H7 (cell line): ENCODE measurements around the gene TTC7B. TPM values are rescaled to one million over a fixed set of nuclear protein-coding genes. Genes with fewer than 3 reads are reported as not detected.

Experiments
- DNase-seq: peaks from one replicate; pipeline ENCODE4 v3.0.0; 2012
- H3K27me3 ChIP-seq: 2 replicates; pipeline ENCODE4 v1.6.0; 2011; ENCODE audit warnings: mild to moderate bottlenecking, low read length; ENCODE audit not compliant: control insufficient read depth, insufficient read depth
- H3K36me3 ChIP-seq: replicated peaks from 2 replicates; pipeline ENCODE4 v1.5.1; 2011; ENCODE audit warnings: low read length; ENCODE audit not compliant: control insufficient read depth, insufficient read depth
- H3K4me3 ChIP-seq: 2 replicates; pipeline ENCODE4 v1.5.1; 2011; ENCODE audit warnings: low read depth, mild to moderate bottlenecking, control low read depth, low read length, moderate library complexity; ENCODE audit not compliant: insufficient read depth
- total RNA-seq: library from RNA; depleted of rRNA; stranded (reverse); fragments of >200 nt; shearing (Covaris generic); gene quantifications from 2 replicates; pipeline ENCODE4 v1.2.3, GENCODE V29; 2014

The TTC7B gene
- total RNA-seq, 1 experiment from 2014 or later: 27.4 TPM

- DNase-seq: no peak
These were observed 211.9 kb downstream of the TTC7B start for GRCh38 chr14:90604356-90604755.

DNA sequence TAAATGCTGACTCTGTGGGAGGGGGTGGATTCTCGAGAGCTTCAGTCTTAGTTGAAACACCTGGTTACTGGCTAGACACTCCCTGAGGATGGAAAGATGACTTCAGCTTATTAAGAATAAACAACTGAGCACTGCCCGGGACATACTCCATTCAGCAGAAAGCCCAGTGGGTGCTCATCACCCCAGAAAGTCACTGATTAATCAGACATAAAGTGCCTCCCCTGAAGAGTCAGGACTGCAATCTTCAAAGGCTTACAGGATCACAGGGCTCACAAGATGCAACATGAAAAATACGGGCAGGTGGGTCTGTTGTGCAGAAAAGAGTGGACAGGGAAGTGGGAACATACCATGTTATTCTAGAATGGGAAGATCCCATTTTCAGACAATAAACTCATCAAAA is 212.4 kb downstream of the TTC7B start:
- no peak for DNase-seq
- Histone ChIP-seq H3K36me3 (no peaks in the 10 kb centered on the region), H3K27me3 (no peaks in the 10 kb centered on the region), H3K4me3 (no peak overlapping the region)

More at GRCh38 chr14:90604356-90604755, 211.9 kb downstream of the TTC7B start:
- H3K36me3 ChIP-seq: no peaks in the 10 kb centered on the region
- no peaks in the 10 kb centered on the region for H3K27me3 ChIP-seq
- H3K4me3 ChIP-seq: no peak overlapping the region

DNA sequence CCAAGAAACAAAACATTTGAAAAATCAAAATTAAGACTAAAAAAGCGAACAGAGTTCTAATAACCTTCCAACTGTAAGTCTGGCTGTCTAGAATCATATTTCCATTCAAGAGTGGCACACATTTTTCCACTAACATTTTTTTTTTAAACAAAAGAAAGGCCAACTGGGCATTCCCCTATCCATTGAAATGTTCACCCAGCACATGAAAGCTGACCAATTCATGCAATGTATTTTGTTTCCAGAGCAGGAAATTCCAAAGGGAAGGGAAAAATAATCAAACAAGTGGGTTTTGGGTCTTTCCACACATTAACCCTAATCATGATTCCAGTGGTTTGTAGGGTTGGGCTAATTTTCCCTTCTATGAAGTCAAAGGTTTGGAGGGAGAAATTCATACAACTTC is 212.9 kb downstream of the TTC7B start:
- no peak for DNase-seq
- no peaks in the 10 kb centered on the region for H3K27me3 ChIP-seq

DNA sequence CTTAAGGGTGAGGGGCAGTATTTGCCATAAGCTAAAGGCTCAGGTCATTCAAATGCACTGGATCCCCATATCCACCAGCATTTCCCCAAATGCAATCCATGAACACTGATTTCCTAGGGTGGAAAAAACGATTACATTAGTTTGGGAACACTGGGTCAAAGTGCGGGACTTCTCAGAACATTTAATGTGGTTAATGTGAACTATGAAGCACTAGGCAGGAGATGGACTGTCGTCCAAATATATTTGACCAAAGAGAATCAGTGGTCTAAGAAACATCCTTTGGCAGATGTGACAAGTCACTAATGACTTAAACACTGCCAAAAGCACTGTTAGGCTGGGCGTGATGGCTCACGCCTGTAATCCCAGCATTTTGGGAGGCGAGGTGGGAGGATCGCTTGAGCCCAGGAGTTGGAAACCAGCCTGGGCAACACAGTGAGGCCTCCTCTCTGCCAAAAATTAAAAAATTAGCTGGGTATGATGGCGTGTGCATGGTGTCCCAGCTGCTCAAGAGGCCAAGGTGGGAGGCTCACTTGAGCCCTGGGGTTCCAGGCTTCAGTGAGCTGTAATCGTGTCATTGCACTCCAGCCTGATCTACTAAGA is 214.0 kb downstream of the TTC7B start:
- no peaks in the 10 kb centered on the region for H3K36me3 ChIP-seq
- H3K27me3 ChIP-seq: no peaks in the 10 kb centered on the region
- H3K4me3 ChIP-seq: no peak overlapping the region
- DNase-seq: no peak

More for the DNA sequence above, 212.9 kb downstream of the TTC7B start:
- no peak overlapping the region for H3K4me3 ChIP-seq
- H3K36me3 ChIP-seq: no peaks in the 10 kb centered on the region

GRCh38 chr14:90601563-90601962 is 214.7 kb downstream of the TTC7B start:
- no peak for DNase-seq
- Histone ChIP-seq H3K27me3 (no peaks in the 10 kb centered on the region), H3K36me3 (no peaks in the 10 kb centered on the region), H3K4me3 (no peak overlapping the region)

GRCh38 chr14:90600619-90601018 is 215.6 kb downstream of the TTC7B start:
- peak; percentile 58 for DNase-seq
- no peak overlapping the region for H3K4me3 ChIP-seq
- H3K27me3 ChIP-seq: no peaks in the 10 kb centered on the region
- H3K36me3 ChIP-seq: no peaks in the 10 kb centered on the region

DNA sequence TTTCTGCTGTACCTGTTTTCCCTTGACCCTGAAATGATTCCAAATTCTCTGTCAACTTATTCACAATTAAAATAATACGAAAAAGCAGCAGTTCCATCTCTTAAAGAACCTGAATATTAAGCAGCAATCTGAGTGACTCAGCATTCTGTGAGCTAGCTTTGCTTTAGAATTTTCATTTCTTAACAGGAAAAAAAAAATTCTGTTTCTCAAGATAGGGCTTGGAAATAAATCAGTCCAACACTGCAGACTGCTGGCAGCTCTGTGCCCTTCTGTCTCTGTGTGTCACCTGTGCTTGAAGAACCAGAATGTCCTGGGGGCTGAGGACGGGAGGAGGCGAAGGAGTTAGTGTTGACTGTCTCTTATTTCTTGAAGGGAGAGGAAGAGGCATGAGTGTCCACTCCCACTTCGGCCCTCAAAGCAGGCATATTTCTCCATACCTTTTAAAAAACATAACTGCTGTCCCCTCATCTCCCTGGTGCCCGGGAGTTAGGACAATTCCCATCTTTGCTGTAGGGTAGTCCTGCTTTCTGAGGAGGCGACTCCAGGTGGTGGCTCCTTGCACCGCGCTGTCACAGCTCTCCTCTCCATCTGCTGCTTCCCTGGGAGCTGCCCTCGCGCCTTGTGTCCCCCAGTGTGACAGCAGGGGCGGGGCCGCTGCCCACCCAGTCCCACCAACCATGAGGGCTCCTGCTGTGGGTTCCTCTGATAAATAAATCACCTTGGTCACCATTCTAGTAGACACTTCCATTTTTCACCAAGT is 216.3 kb downstream of the TTC7B start:
- Histone ChIP-seq H3K36me3 (no peaks in the 10 kb centered on the region), H3K4me3 (no peak overlapping the region), H3K27me3 (no peaks in the 10 kb centered on the region)
- peak; percentile 60 for DNase-seq

DNA sequence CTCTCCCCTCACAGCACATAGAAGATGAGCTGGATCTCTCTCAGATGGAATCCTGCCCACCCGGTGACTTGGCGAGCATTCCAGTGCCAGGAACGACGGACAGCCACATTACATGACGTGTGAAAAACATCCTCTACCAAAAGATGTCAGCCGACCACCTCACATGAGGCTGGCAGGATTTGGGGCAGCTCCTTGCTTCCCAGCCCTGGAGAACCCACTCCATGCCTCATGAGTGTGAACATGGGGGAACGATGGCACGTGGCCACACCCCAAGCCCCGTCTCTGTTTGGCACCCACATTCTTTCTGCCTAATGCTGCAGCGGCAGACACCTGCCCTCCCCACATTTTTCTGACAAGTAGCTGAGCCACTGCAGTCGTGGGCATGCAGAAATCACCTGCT is 216.9 kb downstream of the TTC7B start:
- no peak for DNase-seq
- H3K4me3 ChIP-seq: no peak overlapping the region
- no peaks in the 10 kb centered on the region for H3K27me3 ChIP-seq
- no peaks in the 10 kb centered on the region for H3K36me3 ChIP-seq

DNA sequence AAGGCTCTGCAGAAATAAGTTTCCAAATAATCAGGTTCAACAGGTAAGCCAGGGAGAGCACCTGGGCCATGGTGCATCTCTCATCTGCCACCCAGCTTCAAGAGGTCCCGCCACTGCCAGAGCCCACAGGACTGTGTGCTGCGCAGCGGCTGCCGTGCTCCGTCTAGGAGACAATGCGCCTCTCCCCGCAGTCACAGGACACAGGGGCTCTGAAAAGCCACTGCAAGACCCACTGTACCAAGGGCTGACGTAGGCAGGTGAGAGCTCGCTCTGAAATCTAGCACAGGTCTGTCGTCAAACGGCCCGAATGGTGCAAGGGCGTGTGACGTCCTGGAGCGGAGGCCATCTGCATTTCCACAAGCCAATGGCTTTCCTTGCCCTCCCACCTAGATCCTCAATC is 218.3 kb downstream of the TTC7B start:
- no peak for DNase-seq
- Histone ChIP-seq H3K4me3 (no peak overlapping the region), H3K27me3 (no peaks in the 10 kb centered on the region), H3K36me3 (no peaks in the 10 kb centered on the region)

DNA sequence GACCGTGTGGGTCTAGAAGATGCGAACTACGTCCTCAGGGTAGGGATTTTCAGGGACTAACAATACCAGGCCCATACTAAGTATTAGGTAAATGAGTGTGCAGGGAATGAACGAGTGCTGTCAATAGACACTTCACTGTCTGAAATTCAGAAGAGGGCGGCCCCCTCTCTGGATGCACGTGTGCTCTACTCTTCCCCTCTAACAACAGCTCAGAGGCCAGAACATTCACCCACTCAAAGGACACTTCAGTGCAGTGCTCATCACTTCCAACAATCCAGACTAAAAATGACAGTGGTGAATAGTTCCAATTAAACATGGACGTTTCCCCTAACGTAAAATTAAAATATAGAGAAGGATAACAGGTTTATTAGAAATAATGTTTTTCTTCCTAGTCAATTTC is 219.5 kb downstream of the TTC7B start:
- no peak overlapping the region for H3K4me3 ChIP-seq
- no peak for DNase-seq
- H3K36me3 ChIP-seq: no peaks in the 10 kb centered on the region
- no peaks in the 10 kb centered on the region for H3K27me3 ChIP-seq

DNA sequence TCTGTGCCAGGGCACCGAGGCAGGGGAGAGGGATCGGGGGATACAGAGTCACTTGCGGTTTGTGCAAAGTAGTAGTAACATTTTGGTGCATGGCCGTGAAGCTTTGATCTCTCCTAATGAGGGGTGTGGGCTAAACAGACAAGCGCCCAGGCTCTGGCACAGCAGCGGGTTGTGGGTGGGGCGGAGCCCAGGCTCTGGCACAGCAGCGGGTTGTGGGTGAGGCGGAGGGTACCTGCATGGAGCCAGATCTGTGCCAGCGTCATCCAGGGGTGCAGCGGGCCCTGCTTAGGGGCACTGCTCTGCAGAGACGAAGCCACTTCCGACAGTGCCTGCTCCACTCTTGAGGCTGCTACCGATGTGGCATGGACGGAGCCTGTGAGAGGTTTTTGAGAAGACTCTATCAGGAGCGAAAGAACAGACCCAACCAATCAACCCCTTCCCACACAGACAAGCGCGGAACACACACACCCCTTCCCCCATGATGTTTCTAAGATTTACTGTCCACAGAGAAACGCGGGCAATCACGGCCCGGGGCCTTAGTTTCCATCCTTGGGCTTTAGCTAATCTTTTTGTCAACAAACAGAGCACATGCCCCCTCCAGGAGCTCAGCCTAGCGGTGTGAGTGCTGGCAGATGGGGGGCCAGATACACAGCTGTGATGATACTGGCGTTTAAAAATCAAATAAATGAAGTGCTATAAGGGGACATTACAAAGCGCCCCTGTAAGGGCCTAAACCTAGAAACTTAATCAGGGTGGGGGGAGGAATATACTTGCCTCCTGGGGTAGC is 222.8 kb downstream of the TTC7B start:
- no peaks in the 10 kb centered on the region for H3K27me3 ChIP-seq
- DNase-seq: peak; percentile 26
- H3K36me3 ChIP-seq: no peaks in the 10 kb centered on the region
- H3K4me3 ChIP-seq: no peak overlapping the region

DNA sequence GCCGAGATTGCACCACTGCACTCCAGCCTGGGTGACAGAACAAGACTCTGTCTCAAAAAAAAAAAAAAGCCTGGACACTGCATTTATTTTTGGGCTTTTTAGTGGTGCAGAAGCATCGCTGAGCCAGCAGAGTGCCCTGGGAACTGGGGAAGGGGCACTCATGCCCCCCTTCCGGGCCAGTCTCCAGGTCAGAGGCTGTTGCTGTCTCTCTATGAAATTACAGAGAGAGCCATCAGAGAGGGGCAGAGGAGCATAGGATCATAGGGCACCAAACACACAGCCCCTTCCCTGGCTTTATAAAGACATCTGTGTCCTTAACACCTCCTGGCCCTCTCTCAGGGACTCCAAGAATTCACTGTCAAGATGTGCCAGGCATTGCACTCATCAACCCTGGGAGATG is 223.6 kb downstream of the TTC7B start:
- Histone ChIP-seq H3K36me3 (no peaks in the 10 kb centered on the region), H3K27me3 (no peaks in the 10 kb centered on the region), H3K4me3 (no peak overlapping the region)
- no peak for DNase-seq

DNA sequence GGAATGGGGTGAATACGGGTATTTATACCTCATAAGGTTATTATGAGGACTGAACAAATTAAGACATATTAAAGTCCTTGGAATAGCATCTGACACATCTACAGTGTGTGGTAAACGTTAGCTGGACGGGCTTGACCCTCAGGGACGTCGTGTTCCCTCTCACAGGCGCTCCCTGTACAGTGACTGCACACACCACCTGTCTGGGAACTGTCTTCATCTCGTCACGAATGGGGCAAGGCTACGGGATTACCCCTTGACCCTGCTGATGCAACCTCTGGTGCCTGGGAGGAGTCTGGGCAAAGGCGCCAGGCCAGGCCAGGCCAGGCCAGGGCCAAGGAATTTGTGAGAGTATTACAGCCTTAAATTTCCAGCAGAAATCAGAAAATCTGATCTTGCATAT is 228.3 kb downstream of the TTC7B start:
- peak; percentile 21 for DNase-seq
- Histone ChIP-seq H3K27me3 (no peaks in the 10 kb centered on the region), H3K4me3 (no peak overlapping the region), H3K36me3 (no peaks in the 10 kb centered on the region)

DNA sequence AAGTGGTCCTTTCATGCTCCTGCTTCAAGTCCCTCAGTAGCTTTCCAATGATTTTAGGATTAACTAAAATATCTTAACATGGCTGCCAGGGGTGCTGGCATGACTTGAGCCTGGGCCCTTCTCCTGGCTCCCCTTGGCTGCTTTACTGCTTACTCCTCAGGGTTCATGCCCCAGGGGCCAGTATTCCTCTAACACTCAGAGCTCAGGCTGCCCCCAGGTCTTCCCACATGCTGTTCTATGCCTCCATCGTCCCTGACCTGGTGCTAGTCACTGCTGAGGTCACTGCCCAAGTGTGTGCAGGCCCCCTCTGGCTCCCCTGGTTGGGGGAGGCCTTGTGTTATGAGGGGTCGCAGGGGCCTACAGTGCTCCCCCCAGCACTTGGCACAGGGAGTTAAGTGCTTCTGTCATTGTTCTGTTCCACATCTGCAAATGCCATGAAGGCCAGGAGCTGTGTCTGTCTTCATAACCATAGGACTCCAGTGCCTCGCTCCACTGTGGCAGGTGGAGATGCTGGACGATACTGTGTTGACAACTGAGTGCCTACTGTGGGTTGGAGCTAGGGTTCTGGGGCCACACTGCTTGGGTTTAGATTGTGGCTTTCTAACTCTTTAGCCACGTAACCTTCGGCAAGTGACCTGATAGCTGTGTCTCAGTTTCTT is 228.8 kb downstream of the TTC7B start:
- Histone ChIP-seq H3K4me3 (no peak overlapping the region), H3K27me3 (no peaks in the 10 kb centered on the region), H3K36me3 (no peaks in the 10 kb centered on the region)
- peak; percentile 26 for DNase-seq
